ENCODE measurements around the gene ZDHHC14. TPM values are rescaled to one million over a fixed set of nuclear protein-coding genes. Genes with fewer than 3 reads are reported as not detected.
"Not testable (repeated sequence)": the region's sequence is repeated elsewhere in the genome, so short reads cannot be mapped to it uniquely, and the experiment has no call there.

The ZDHHC14 gene
- total RNA-seq, 1 donor from 2014 or later = 14.4 TPM

DNA sequence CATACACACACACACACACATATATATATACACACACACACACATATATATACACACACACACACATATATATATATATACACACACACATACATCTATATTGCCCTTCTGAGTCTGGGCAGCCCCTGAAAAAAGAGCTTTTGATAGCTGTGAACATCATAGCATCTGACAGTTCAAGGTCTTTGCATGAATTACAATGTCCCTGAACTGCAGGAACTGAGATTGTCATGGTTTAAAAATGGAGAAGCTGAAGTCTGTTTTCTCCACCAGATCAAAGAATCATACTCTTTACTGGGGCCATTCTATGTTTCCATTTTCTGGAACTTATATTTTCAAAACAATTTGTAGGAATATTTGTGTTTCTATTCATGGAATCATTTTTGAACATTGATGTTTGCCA lies 189.8 kb downstream of the ZDHHC14 start:
- Mint-ChIP-seq H3K27me3 (ENCODE audit: insufficient read depth) (peaks cover 9% of the 10 kb centered on the region), H3K4me3 (no peak overlapping the region), H3K9me3 (no peaks in the 10 kb centered on the region), H3K27ac (no peak overlapping the region), H3K4me1 (ENCODE audit: low read depth) (peaks cover 24% of the 10 kb centered on the region), H3K36me3 (ENCODE audit: low read depth) (peaks cover 7% of the 10 kb centered on the region)
- no peak for DNase-seq (ENCODE audit: low spot score)
- intact Hi-C loops (cut with micrococcal nuclease) = no loop called here

- H3K9me3 Mint-ChIP-seq = no peaks in the 10 kb centered on the region
- no peak for DNase-seq (ENCODE audit: low spot score)
- H3K4me3 Mint-ChIP-seq = no peak overlapping the region
- H3K36me3 Mint-ChIP-seq (ENCODE audit: low read depth) = peaks cover 7% of the 10 kb centered on the region
- H3K27ac Mint-ChIP-seq = no peak overlapping the region
- peaks cover 5% of the 10 kb centered on the region for H3K27me3 Mint-ChIP-seq (ENCODE audit: insufficient read depth)
- intact Hi-C loops (cut with micrococcal nuclease) = no loop called here
- H3K4me1 Mint-ChIP-seq (ENCODE audit: low read depth) = peaks cover 24% of the 10 kb centered on the region
Measured at GRCh38 chr6:157571269-157571668, 190.3 kb downstream of the ZDHHC14 start.

DNA sequence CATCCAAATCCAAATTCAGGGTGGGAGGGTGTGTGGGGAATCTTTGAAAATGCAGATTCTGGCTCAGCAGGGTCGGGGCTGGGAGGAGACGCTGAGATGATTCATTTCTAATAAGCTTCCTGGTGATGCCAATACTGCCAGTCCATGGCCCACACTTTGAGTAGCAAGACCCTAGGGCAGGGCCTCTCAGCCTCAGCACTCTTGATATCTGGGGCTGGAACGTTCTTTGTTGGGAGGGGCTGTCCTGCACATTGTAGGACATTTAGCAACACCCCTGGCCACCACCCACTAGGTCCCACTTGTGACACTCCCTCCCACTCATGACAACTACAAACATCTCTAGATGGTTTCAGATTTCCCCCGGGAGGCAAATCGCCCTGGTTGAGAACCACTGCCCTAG lies 191.0 kb downstream of the ZDHHC14 start:
- intact Hi-C loops (cut with micrococcal nuclease) = no loop called here
- Mint-ChIP-seq H3K27me3 (ENCODE audit: insufficient read depth) (peaks cover 2% of the 10 kb centered on the region), H3K4me1 (ENCODE audit: low read depth) (peaks cover 24% of the 10 kb centered on the region), H3K9me3 (no peaks in the 10 kb centered on the region), H3K27ac (no peak overlapping the region), H3K36me3 (ENCODE audit: low read depth) (peaks cover 7% of the 10 kb centered on the region), H3K4me3 (no peak overlapping the region)
- DNase-seq (ENCODE audit: low spot score) = no peak

DNA sequence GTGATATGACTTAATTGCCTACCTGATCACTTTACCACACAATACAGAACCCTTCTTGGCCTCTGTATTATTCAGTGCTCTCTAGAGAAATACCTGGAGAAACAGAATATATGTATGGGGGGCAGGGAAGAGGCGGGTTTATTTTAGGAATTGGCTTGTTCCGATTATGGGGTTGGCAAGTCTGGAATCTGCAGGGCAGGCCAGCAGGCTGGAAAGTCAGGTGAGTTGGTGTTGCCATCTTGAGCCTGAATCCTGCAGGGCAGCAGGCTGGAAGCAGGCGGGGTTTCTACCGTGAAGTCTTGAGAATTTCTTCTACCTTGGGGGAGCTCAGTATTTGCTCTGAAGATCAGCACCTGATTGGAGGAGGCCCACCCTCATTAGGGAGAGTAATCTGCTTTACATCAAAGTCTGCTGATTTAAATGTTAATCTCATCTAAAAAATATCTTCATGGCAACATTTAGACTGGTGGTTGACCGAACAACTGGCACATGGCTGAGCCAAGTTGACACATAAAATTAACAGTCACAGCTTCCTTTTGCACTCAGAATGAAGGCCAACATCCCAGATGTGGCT lies 193.9 kb downstream of the ZDHHC14 start:
- no peak overlapping the region for H3K4me3 Mint-ChIP-seq
- H3K27ac Mint-ChIP-seq = no peak overlapping the region
- DNase-seq (ENCODE audit: low spot score) = no peak

DNA sequence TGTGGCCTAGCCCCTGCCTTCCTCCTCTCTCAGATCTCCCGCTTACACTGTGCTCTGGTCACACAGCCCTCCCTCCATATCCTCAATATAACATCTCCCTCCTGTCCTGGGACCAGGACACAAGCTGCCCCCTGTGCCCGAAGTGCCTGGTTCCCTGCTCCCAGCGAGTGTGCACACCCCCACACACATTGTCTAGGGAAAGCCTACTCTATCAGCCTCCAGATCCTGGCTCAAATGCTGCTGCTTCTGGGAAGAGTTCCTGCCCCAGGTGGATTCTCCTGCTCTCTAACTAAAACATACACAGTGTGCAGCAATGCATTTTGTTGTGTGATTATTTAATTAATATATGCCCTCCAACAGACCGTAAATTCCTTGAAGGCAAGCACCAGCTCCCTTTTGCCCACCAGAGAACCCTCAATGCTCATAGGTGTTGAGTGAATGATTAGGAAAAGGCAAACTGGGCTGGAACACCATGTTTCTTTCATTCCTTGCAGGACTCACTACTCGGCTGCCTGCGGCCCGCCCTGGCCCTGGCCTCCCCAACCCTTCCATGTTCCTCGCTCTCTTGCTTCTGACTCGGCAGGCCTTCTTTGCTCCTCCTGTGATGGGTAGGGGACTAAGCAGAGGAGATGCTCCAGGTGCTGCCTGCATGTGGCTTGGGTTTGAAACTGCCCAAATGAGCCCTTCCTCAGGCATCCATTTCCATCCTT lies 194.6 kb downstream of the ZDHHC14 start:
- Mint-ChIP-seq H3K4me3 (no peak overlapping the region), H3K4me1 (ENCODE audit: low read depth) (peaks cover 8% of the 10 kb centered on the region), H3K9me3 (peaks cover 5% of the 10 kb centered on the region), H3K27ac (no peak overlapping the region), H3K36me3 (ENCODE audit: low read depth) (peaks cover 5% of the 10 kb centered on the region), H3K27me3 (ENCODE audit: insufficient read depth) (peaks cover 2% of the 10 kb centered on the region)
- no peak for DNase-seq (ENCODE audit: low spot score)
- intact Hi-C loops (cut with micrococcal nuclease) = loop anchor here (2.0 kb wide), 1 partner anchor 17 kb away; no protein-coding TSS in a partner anchor

More for the DNA sequence above, 193.9 kb downstream of the ZDHHC14 start:
- peaks cover 5% of the 10 kb centered on the region for H3K9me3 Mint-ChIP-seq
- intact Hi-C loops (cut with micrococcal nuclease) = loop anchor here (2.0 kb wide), 1 partner anchor 16 kb away; no protein-coding TSS in a partner anchor
- peaks cover 3% of the 10 kb centered on the region for H3K36me3 Mint-ChIP-seq (ENCODE audit: low read depth)
- H3K27me3 Mint-ChIP-seq (ENCODE audit: insufficient read depth) = peaks cover 2% of the 10 kb centered on the region
- peaks cover 13% of the 10 kb centered on the region for H3K4me1 Mint-ChIP-seq (ENCODE audit: low read depth)

- Mint-ChIP-seq H3K9me3 (peaks cover 15% of the 10 kb centered on the region), H3K27ac (peak overlapping the region; percentile 42)
- H3K36me3 Mint-ChIP-seq (ENCODE audit: low read depth); H3K27me3 Mint-ChIP-seq (ENCODE audit: insufficient read depth); H3K4me1 Mint-ChIP-seq (ENCODE audit: low read depth); DNase-seq (ENCODE audit: low spot score); H3K4me3 Mint-ChIP-seq; intact Hi-C loops (cut with micrococcal nuclease): not testable (repeated sequence)
Measured at GRCh38 chr6:157576991-157577390, 196.0 kb downstream of the ZDHHC14 start.

DNA sequence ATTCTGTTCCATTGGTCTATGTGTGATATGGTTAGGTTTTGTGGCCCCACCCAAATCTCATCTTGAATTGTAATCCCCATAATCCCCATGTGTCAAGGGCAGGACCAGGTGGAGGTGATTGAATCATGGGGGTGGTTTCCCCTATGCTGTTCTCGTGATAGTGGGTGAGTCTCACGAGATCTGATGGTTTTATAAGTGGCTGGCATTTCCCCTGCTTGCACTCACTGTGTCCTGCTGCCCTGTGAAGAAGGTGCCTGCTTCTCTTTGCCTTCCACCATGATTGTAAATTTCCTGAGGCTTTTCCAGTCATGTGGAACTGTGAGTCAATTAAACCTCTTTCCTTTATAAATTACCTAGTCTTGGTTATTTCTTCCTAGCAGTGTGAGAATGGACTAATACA lies 197.5 kb downstream of the ZDHHC14 start:
- H3K4me1 Mint-ChIP-seq (ENCODE audit: low read depth); intact Hi-C loops (cut with micrococcal nuclease); H3K27ac Mint-ChIP-seq; H3K27me3 Mint-ChIP-seq (ENCODE audit: insufficient read depth); DNase-seq (ENCODE audit: low spot score); H3K4me3 Mint-ChIP-seq: not testable (repeated sequence)
- peaks cover 17% of the 10 kb centered on the region for H3K36me3 Mint-ChIP-seq (ENCODE audit: low read depth)
- H3K9me3 Mint-ChIP-seq = peaks cover 29% of the 10 kb centered on the region

GRCh38 chr6:157579467-157580031 lies 198.6 kb downstream of the ZDHHC14 start:
- no peak overlapping the region for H3K4me3 Mint-ChIP-seq
- no peak for DNase-seq (ENCODE audit: low spot score)

GRCh38 chr6:157584036-157584435 lies 203.0 kb downstream of the ZDHHC14 start:
- DNase-seq (ENCODE audit: low spot score) = no peak
- no peaks in the 10 kb centered on the region for H3K4me1 Mint-ChIP-seq (ENCODE audit: low read depth)
- no peak overlapping the region for H3K27ac Mint-ChIP-seq
- H3K4me3 Mint-ChIP-seq = no peak overlapping the region
- peaks cover 32% of the 10 kb centered on the region for H3K9me3 Mint-ChIP-seq
- H3K36me3 Mint-ChIP-seq (ENCODE audit: low read depth) = peaks cover 16% of the 10 kb centered on the region
- intact Hi-C loops (cut with micrococcal nuclease) = no loop called here
- peaks cover 7% of the 10 kb centered on the region for H3K27me3 Mint-ChIP-seq (ENCODE audit: insufficient read depth)

More at GRCh38 chr6:157579467-157580031, 198.6 kb downstream of the ZDHHC14 start:
- Mint-ChIP-seq H3K36me3 (ENCODE audit: low read depth) (peaks cover 17% of the 10 kb centered on the region), H3K4me1 (ENCODE audit: low read depth) (no peaks in the 10 kb centered on the region), H3K9me3 (peaks cover 30% of the 10 kb centered on the region), H3K27me3 (ENCODE audit: insufficient read depth) (peaks cover 9% of the 10 kb centered on the region), H3K27ac (no peak overlapping the region)
- intact Hi-C loops (cut with micrococcal nuclease) = no loop called here

DNA sequence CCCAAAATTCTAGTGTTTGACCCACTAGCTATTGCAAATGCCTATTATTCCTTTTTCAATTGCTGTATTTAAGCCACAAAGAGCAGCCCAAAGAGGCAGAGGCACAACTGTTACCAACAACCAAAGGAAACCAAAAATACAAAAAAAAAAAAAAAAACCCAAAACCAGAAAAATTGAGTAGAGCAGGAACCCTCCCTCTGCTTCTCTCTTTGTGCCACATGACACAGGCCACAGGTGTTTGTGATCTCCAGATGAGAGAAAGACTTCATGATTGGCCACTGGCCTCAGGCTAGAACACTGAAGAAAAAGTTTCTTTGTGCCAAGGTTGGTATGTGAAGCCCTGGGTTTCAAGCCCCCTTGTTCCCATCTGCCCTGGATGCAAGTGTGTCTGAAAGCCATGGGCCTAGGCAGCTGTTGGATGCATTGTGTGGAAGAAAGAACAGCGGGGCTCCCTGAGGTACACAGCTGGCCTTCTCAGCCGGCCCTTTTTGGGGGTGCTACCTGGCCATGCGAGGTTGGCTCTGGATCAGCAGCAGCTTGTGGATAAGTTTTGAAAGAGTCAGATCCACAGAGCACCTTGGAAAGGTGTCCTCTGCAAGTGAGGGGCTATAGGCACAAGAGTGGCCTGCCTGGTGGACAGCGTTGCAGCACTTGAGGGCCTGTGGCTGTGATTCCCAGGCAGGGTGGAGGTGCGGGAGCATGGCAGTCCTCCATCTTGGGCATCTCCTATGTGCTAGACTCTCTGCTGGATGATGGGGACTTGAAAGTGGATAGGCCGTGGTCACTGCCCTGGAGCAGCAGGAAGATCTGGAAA lies 204.5 kb downstream of the ZDHHC14 start:
- intact Hi-C loops (cut with micrococcal nuclease) = no loop called here
- peaks cover 7% of the 10 kb centered on the region for H3K27me3 Mint-ChIP-seq (ENCODE audit: insufficient read depth)

DNA sequence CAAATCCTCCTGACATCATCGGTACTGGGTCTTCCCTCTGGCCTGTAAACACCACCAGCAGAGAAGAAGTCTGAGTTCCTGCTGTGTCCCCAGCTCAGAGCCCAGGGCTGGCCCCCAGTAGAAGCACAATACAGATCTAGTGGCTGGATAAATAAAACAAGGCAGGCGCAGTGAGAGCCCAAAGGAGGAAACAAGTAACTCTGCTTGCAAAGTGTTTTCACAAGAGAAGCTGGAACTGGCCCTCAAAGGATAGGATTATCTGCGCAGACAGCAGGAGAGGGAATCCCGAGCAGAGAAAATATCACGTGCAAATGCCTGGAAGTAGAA lies 205.1 kb downstream of the ZDHHC14 start:
- Mint-ChIP-seq H3K4me3 (no peak overlapping the region), H3K36me3 (ENCODE audit: low read depth) (peaks cover 19% of the 10 kb centered on the region)

More for the DNA sequence above, 204.5 kb downstream of the ZDHHC14 start:
- no peak for DNase-seq (ENCODE audit: low spot score)
- Mint-ChIP-seq H3K27ac (no peak overlapping the region), H3K4me3 (no peak overlapping the region), H3K4me1 (ENCODE audit: low read depth) (no peaks in the 10 kb centered on the region), H3K36me3 (ENCODE audit: low read depth) (peaks cover 20% of the 10 kb centered on the region), H3K9me3 (peaks cover 43% of the 10 kb centered on the region)

DNA sequence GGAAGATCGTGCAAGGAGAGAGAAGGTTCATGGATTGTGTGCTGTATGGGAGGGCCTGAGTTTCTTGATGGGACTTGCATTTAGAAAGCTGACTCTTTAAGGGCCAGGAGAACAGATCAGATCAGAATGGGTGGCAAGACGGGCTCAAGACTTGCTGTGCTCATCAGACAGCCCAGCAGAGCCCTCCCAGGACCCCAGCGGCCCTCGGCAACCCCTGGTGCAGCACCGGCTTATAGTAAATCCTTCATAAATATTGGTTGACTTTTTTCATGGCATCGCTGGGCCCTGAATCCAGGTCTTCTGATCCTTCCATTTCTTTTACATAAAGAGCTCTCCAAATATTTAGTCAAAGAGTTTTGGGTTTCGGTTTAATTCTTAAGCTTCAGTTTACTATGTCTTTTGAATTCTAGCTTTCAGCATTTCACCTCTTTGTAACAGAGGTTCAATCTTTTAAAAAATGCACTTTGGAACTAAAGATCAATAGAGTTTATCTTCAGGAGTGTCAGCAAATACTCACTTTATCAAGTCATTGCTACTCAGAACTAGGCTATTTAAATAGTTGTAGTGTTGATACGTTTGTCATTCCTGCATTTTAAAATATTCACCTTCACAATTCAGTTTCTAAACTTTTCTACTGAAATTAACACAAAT lies 205.6 kb downstream of the ZDHHC14 start:
- no peak for DNase-seq (ENCODE audit: low spot score)
- H3K27me3 Mint-ChIP-seq (ENCODE audit: insufficient read depth) = peaks cover 7% of the 10 kb centered on the region
- H3K9me3 Mint-ChIP-seq = peaks cover 46% of the 10 kb centered on the region
- no peak overlapping the region for H3K4me3 Mint-ChIP-seq
- no peak overlapping the region for H3K27ac Mint-ChIP-seq
- intact Hi-C loops (cut with micrococcal nuclease) = no loop called here
- peaks cover 2% of the 10 kb centered on the region for H3K4me1 Mint-ChIP-seq (ENCODE audit: low read depth)
- peaks cover 20% of the 10 kb centered on the region for H3K36me3 Mint-ChIP-seq (ENCODE audit: low read depth)

More for the DNA sequence above, 205.1 kb downstream of the ZDHHC14 start:
- peaks cover 7% of the 10 kb centered on the region for H3K27me3 Mint-ChIP-seq (ENCODE audit: insufficient read depth)
- DNase-seq (ENCODE audit: low spot score) = no peak
- intact Hi-C loops (cut with micrococcal nuclease) = no loop called here
- H3K9me3 Mint-ChIP-seq = peaks cover 46% of the 10 kb centered on the region
- no peaks in the 10 kb centered on the region for H3K4me1 Mint-ChIP-seq (ENCODE audit: low read depth)
- H3K27ac Mint-ChIP-seq = no peak overlapping the region

Measured in activated T-helper 1 cell treated with anti-CD3 and anti-CD28 coated beads, Interleukin-12 subunit alpha, Interleukin-12 subunit beta, Interleukin-2, Interleukin-4 antibody, amounts not matched to agents 30 ng/mL and 10 ng/mL and 1 ng/mL, durations not matched to agents 14 hours and 24 hours and 36 hours (primary cell).